Spleen (tissue), 11 donors: ENCODE data around the gene COQ6. TPM values are rescaled to one million over a fixed set of nuclear protein-coding genes. Genes with fewer than 3 reads are reported as not detected.
A peak's percentile ranks its signal among the peaks of the same experiment; 100 is the strongest.
"Not testable (repeated sequence)": the region's sequence is repeated elsewhere in the genome, so short reads cannot be mapped to it uniquely, and the experiment has no call there.

Experiments
- DNase-seq: peaks from one replicate; pipeline ENCODE4 v3.0.0-alpha.2; 2020
- H3K27ac ChIP-seq, 8 donors: fragments of 200-600 bp; sonication (generic) in 7 of 8; 1 replicate in 4 of 8; 2 replicates in 4 of 8; pipeline versions ENCODE4 v1.5.0 to v1.8.0; 2016 to 2021; ENCODE audit warnings: inconsistent platforms in 4 of 8, mild to moderate bottlenecking in 4 of 8, moderate library complexity in 1 of 8
- H3K27me3 ChIP-seq, 7 donors: fragments of 200-600 bp; sonication (generic) in 6 of 7; replicated peaks in 1 of 7; 1 replicate in 4 of 7; 2 replicates in 3 of 7; pipeline versions ENCODE4 v1.5.0 to v1.8.0; 2016 to 2021; ENCODE audit warnings: inconsistent platforms in 3 of 7, mild to moderate bottlenecking in 1 of 7
- H3K36me3 ChIP-seq, 6 donors: fragments of 200-600 bp; sonication (generic) in 5 of 6; 1 replicate in 4 of 6; 2 replicates in 2 of 6; pipeline versions ENCODE4 v1.5.0 to v1.8.0; 2016 to 2021; ENCODE audit warnings: inconsistent platforms in 2 of 6
- H3K4me1 ChIP-seq, 6 donors: fragments of 200-600 bp; sonication (generic) in 5 of 6; 1 replicate in 3 of 6; 2 replicates in 3 of 6; pipeline versions ENCODE4 v1.5.0 to v1.8.0; 2016 to 2021; ENCODE audit warnings: inconsistent platforms in 3 of 6
- H3K4me3 ChIP-seq, 8 donors: fragments of 200-600 bp; sonication (generic) in 7 of 8; 1 replicate in 4 of 8; 2 replicates in 4 of 8; pipeline versions ENCODE4 v1.5.0 to v1.8.0; 2016 to 2021; ENCODE audit warnings: inconsistent platforms in 4 of 8, mild to moderate bottlenecking in 4 of 8, moderate library complexity in 2 of 8
- H3K9me3 ChIP-seq, 8 donors: fragments of 200-600 bp; sonication (generic) in 7 of 8; 1 replicate in 4 of 8; 2 replicates in 4 of 8; pipeline versions ENCODE4 v1.5.0 to v1.8.0; 2016 to 2021; ENCODE audit warnings: inconsistent platforms in 4 of 8
- POLR2A ChIP-seq, 3 donors: fragments of 450-650 bp; IDR thresholded peaks; one replicate each; pipeline ENCODE4 v1.5.1; 2017; ENCODE audit warnings: antibody characterized with exemption in 3 of 3, mild to moderate bottlenecking in 1 of 3
- POLR2AphosphoS5 ChIP-seq, 3 donors: sonication (generic); formaldehyde crosslinking; IDR thresholded peaks; one replicate each; pipeline ENCODE4 v1.5.1; 2017; ENCODE audit warnings: antibody characterized with exemption in 3 of 3
- WGBS, 5 donors: extraction: QIAGEN DNeasy Blood & Tissue Kit in 3 of 5; methylation state at CpG; one replicate each; pipeline versions ENCODE4 v1.1.5 to v1.1.7; 2013 to 2018; 5-methylcytosine and 5-hydroxymethylcytosine counted together
- intact Hi-C: fragments of 100-400 bp; cut with DNase I; formaldehyde crosslinking; loops from one replicate; pipeline ENCODE4 v1.15.0; 2023; ENCODE audit warnings: low total_unique reads
- polyA plus RNA-seq, 3 donors: library from polyadenylated mRNA; stranded (reverse); fragments of 200-250 nt; gene quantifications; one replicate each; pipeline ENCODE4 v1.2.1, GENCODE V29; 2013
- total RNA-seq, 7 donors: library from RNA; depleted of rRNA in 3 of 7; stranded (reverse); fragments of >200 nt in 3 of 7; fragmentation: NEBNext Ultra II Directional in 4 of 7; extraction: Animal tissue kit (Norgen Biotek cat#: 25700) in 4 of 7; gene quantifications; one replicate each; pipeline versions ENCODE4 v1.1.0 to v1.2.1, GENCODE V29; 2016 to 2021
- TF ChIP-seq, protein P1 (sequence below), 11 experiments: fragments of 200-600 bp in 7 of 11; fragments of 450-650 bp in 4 of 11; sonication (generic) in 4 of 11; IDR thresholded peaks in 8 of 11; conservative IDR thresholded peaks in 3 of 11; 1 replicate in 7 of 11; 2 replicates in 4 of 11; pipeline versions ENCODE4 v1.4.0 to v1.8.0; 2016 to 2021; ENCODE audit warnings: antibody characterized with exemption in 11 of 11, inconsistent platforms in 4 of 11, mild to moderate bottlenecking in 1 of 11
- donor health status: healthy with polysubstance abuse.
- donor health status: DM: no; HTN: no; CAD: no; lungs with moderate emphysema.
- donor health status: DM: no; HTN: no; CAD: no.
- donor health status: Bipolar disorder and iron deficiency.
- donor health status: healthy.
- donor health status: DM: no; HTN: no; CAD: no.
- donor health status: DM: yes; HTN: yes; CAD: no.

COQ6 gene
- total and polyA plus RNA-seq, 10 donors: 15.1 to 35.4 (median 24.1) TPM

- Histone ChIP-seq H3K4me1 (no peaks in the 10 kb centered on the region), H3K36me3 (peaks cover 0 to 100% (median 72%) of the 10 kb centered on the region in 6 donors), H3K27ac (no peak overlapping the region), H3K4me3 (no peak overlapping the region), H3K27me3 (no peaks in the 10 kb centered on the region), H3K9me3 (peaks cover 0 to 15% (median 13%) of the 10 kb centered on the region in 8 donors)
- 81 to 89% (median 86%) methylated on average over 3 of the region's 3 CpGs for WGBS, 5 donors
- intact Hi-C loops: no loop called here
- DNase-seq: no peak
- TF ChIP-seq POLR2A (IDR thresholded peaks at IDR 0.05) (no peak), POLR2AphosphoS5 (IDR thresholded peaks at IDR 0.05) (no peak)
- TF ChIP-seq, protein P1, sequence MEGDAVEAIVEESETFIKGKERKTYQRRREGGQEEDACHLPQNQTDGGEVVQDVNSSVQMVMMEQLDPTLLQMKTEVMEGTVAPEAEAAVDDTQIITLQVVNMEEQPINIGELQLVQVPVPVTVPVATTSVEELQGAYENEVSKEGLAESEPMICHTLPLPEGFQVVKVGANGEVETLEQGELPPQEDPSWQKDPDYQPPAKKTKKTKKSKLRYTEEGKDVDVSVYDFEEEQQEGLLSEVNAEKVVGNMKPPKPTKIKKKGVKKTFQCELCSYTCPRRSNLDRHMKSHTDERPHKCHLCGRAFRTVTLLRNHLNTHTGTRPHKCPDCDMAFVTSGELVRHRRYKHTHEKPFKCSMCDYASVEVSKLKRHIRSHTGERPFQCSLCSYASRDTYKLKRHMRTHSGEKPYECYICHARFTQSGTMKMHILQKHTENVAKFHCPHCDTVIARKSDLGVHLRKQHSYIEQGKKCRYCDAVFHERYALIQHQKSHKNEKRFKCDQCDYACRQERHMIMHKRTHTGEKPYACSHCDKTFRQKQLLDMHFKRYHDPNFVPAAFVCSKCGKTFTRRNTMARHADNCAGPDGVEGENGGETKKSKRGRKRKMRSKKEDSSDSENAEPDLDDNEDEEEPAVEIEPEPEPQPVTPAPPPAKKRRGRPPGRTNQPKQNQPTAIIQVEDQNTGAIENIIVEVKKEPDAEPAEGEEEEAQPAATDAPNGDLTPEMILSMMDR (IDR thresholded peaks at IDR 0.05 in 8 of 11, conservative IDR thresholded peaks at IDR 0.05 in 3 of 11): no peak
Measured at GRCh38 chr14:73913256-73913655, 36.8 kb upstream of the COQ6 start.

- TF ChIP-seq, protein P1 (IDR thresholded peaks at IDR 0.05 in 8 of 11, conservative IDR thresholded peaks at IDR 0.05 in 3 of 11): no peak
- TF ChIP-seq POLR2A (IDR thresholded peaks at IDR 0.05) (no peak), POLR2AphosphoS5 (IDR thresholded peaks at IDR 0.05) (no peak)
- Histone ChIP-seq H3K36me3 (peaks cover 0 to 100% (median 67%) of the 10 kb centered on the region in 6 donors), H3K4me3 (no peak overlapping the region), H3K27me3 (no peaks in the 10 kb centered on the region), H3K9me3 (peaks cover 0 to 15% (median 13%) of the 10 kb centered on the region in 8 donors), H3K4me1 (no peaks in the 10 kb centered on the region), H3K27ac (no peak overlapping the region)
- no peak for DNase-seq
- WGBS, 5 donors: 92 to 94% (median 93%) methylated on average over 6 of the region's 6 CpGs
- intact Hi-C loops: no loop called here
Measured at GRCh38 chr14:73916324-73916723, 33.8 kb upstream of the COQ6 start.

DNA sequence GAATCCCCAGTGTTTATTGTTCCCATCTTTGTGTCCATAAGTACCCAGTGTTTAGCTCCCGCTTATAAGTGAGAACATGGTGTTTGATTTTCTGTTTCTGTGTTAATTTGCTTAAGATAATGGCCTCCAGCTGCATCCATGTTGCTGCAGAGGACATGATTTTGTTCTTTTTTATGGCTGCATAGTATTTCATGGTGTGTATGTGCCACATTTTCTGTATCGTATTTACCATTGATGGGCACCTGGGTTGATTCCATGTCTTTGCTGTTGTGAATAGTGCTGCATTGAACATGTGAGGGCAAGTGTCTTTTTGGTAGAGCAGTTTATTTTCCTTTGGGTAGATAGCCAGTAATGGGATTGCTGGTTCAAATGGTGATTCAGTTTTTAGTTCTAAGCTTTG lies 30.6 kb upstream of the COQ6 start:
- H3K4me1 ChIP-seq, H3K27me3 ChIP-seq, H3K4me3 ChIP-seq, intact Hi-C loops, H3K9me3 ChIP-seq, DNase-seq, H3K27ac ChIP-seq: not testable (repeated sequence)
- H3K36me3 ChIP-seq: peaks cover 6 to 100% (median 72%) of the 10 kb centered on the region in 6 donors
- 97 to 100% (median 100%) methylated on average over 2 of the region's 2 CpGs for WGBS, 5 donors

DNA sequence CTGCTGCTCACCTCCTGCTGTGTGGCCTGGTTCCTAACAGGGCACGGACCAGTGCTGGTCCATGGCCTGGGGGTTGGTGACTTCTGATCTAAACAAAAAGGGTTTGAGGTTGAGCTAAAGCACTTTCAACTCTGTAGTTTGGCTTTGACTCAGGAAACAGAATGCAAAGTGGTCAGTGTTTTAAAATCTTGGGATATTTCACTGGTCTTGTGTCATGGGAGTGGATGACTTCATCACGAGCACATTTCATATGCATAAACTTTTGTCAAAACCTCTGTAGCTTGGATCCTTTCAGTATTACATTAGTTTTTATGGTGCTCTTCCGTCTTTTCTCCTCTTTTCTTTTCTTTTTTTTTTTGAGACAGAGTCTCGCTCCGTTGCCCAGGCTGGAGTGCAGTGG lies 25.8 kb upstream of the COQ6 start:
- Histone ChIP-seq H3K36me3 (peaks cover 6 to 100% (median 93%) of the 10 kb centered on the region in 6 donors), H3K27me3 (no peaks in the 10 kb centered on the region), H3K4me3 (no peak overlapping the region), H3K9me3 (no peaks in the 10 kb centered on the region), H3K27ac (no peak overlapping the region), H3K4me1 (no peaks in the 10 kb centered on the region)
- TF ChIP-seq, protein P1 (IDR thresholded peaks at IDR 0.05 in 8 of 11, conservative IDR thresholded peaks at IDR 0.05 in 3 of 11): no peak
- TF ChIP-seq POLR2AphosphoS5 (IDR thresholded peaks at IDR 0.05) (no peak), POLR2A (IDR thresholded peaks at IDR 0.05) (no peak)
- no peak for DNase-seq
- intact Hi-C loops: no loop called here
- WGBS, 5 donors: 82 to 94% (median 90%) methylated on average over 4 to 5 of the region's 5 CpGs

DNA sequence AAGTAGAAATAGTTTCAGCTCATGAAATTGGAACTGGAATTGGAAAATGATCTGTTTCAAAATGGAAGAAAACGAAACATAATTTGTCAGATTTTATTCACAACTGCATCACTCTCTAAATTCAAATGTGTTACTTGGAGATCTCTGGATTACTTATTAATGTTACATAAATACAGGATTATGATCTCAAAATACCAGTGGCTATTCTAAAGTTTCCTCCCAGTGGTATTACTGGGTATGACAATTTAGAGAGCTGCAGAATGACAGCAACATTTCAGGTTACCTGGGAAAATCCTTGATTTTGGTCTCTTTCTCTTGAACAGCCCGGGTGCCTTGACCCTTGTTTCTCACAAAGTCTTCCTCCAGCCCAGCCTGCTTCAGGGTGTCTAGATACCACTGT lies 14.4 kb upstream of the COQ6 start:
- TF ChIP-seq POLR2AphosphoS5 (IDR thresholded peaks at IDR 0.05) (no peak), POLR2A (IDR thresholded peaks at IDR 0.05) (no peak)
- TF ChIP-seq, protein P1 (IDR thresholded peaks at IDR 0.05 in 8 of 11, conservative IDR thresholded peaks at IDR 0.05 in 3 of 11): peak in 2 of 11 experiments; percentile 8 to 14
- H3K4me1 ChIP-seq: no peaks in the 10 kb centered on the region
- H3K36me3 ChIP-seq: peaks cover 0 to 91% (median 55%) of the 10 kb centered on the region in 6 donors
- no peaks in the 10 kb centered on the region for H3K9me3 ChIP-seq
- H3K4me3 ChIP-seq: no peak overlapping the region
- intact Hi-C loops: no loop called here
- no peak for DNase-seq
- H3K27ac ChIP-seq: no peak overlapping the region
- H3K27me3 ChIP-seq: no peaks in the 10 kb centered on the region
- WGBS, 5 donors: 82 to 93% (median 89%) methylated on average over 2 of the region's 2 CpGs
